ENCODE results near the gene THAP2.
A peak's percentile ranks its signal among the peaks of the same experiment; 100 is the strongest.

THAP2 gene

DNA sequence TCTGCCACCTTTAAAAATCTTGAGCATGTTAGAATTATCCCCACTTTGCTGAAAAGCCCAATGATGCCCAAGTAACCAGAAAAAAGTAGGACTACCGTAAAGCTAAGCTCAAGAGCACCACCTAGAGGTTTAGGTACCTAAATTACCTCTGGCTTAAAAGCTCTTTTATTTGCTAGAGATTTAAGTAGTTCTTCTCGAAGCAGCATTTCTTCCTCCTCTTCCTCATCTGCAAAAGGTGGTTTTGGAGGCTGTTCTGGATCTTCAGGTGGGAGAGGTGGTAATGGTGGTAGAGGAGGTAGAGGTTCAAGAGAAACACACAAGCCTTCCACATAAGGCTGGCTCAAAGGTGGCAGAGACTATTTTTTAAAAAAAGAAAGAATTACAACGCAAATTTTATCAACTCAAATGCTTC lies 27.4 kb upstream of the THAP2 start:
- no peak overlapping the region for H3K4me3 ChIP-seq (ENCODE audit: control insufficient read depth, low read depth, low read length)
- DNase-seq (ENCODE audit: low read depth) = peak; percentile 28
- TF ChIP-seq, protein P1, sequence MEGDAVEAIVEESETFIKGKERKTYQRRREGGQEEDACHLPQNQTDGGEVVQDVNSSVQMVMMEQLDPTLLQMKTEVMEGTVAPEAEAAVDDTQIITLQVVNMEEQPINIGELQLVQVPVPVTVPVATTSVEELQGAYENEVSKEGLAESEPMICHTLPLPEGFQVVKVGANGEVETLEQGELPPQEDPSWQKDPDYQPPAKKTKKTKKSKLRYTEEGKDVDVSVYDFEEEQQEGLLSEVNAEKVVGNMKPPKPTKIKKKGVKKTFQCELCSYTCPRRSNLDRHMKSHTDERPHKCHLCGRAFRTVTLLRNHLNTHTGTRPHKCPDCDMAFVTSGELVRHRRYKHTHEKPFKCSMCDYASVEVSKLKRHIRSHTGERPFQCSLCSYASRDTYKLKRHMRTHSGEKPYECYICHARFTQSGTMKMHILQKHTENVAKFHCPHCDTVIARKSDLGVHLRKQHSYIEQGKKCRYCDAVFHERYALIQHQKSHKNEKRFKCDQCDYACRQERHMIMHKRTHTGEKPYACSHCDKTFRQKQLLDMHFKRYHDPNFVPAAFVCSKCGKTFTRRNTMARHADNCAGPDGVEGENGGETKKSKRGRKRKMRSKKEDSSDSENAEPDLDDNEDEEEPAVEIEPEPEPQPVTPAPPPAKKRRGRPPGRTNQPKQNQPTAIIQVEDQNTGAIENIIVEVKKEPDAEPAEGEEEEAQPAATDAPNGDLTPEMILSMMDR (IDR thresholded peaks at IDR 0.05; ENCODE audit: control insufficient read depth, insufficient read depth, low read depth, low read length, missing control alignments) = peak; percentile 75

DNA sequence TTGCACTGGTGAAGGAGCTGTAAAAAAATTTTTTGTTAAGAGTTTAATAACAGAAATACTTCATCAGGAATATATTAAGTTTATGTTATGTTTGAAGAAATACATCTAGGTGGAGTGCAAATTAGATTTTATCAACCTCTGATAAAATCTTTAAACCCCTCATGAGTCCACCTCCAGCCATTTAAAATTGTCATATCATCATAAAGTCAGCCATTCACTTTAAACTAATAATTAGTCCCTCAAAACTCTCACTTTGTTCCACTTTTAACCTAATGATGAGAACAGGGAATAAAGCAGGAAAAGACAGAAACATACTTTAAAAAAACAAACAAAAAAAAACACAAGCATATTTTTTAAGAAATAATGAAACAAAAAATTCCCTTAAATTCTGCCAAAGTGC lies 25.6 kb upstream of the THAP2 start:
- no peak overlapping the region for H3K4me3 ChIP-seq (ENCODE audit: control insufficient read depth, low read depth, low read length)
- TF ChIP-seq, protein P1 (IDR thresholded peaks at IDR 0.05; ENCODE audit: control insufficient read depth, insufficient read depth, low read depth, low read length, missing control alignments) = no peak
- DNase-seq (ENCODE audit: low read depth) = no peak

DNA sequence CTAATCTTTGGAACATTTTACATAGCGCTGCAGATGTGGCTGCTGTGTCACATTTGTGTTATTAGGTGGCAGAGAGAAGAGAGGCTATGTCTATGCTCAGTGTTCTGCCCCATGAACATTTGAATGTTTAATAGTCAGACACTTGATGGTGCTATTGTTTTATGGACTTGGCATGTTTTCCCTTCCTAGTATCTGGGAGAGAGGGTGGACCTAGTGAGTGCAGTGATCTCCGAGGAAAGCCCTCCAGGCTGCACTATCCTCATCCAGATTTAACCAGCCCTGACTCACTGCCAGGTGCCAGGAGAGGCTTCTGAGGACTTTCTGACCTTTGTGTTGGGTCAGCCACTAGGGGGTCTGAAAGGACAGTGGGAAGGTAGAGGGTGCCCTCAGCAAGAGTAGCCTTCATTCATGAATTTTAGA lies 24.8 kb upstream of the THAP2 start:
- DNase-seq (ENCODE audit: low read depth) = no peak
- TF ChIP-seq, protein P1 (IDR thresholded peaks at IDR 0.05; ENCODE audit: control insufficient read depth, insufficient read depth, low read depth, low read length, missing control alignments) = no peak
- no peak overlapping the region for H3K4me3 ChIP-seq (ENCODE audit: control insufficient read depth, low read depth, low read length)

DNA sequence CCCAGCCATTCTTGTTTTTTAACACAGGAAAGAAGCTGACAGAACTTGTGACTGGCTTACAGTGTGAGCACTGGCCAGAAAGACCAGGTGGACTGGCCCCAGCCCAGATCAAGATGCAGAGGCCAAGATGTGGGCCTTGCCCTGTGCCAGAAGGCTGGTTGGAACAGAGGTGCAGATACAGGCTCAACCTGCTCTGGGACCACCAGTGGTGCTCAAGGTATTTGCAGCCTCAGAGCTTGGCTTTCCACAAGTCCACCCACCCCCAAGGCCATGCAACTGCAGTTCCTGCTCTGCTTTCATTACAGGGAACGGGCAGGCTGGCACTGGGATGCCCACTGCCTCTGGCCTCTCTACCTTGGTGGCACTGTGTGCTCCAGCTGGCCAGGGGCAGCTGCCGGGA lies 23.8 kb upstream of the THAP2 start:
- TF ChIP-seq, protein P1 (IDR thresholded peaks at IDR 0.05; ENCODE audit: control insufficient read depth, insufficient read depth, low read depth, low read length, missing control alignments) = no peak
- H3K4me3 ChIP-seq (ENCODE audit: control insufficient read depth, low read depth, low read length) = no peak overlapping the region
- no peak for DNase-seq (ENCODE audit: low read depth)

DNA sequence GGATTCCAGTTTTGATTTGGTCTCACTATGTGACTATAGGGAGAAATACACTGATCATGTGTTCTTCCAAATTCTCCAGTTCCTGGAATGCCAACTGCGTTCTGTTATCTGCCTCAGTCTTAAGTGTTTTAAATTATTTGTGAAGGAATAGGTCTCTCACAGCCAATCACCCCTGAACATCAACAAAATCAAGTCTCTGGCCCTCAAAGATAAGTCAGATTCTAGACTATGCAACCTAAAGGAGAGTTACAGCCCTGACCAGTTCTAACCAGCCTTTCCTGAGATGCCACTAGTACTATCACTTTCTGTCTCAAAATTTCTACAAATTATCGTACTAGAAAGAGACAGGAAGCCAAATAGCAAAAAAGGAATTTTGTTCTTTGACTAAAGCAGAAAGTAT lies 22.7 kb upstream of the THAP2 start:
- no peak overlapping the region for H3K4me3 ChIP-seq (ENCODE audit: control insufficient read depth, low read depth, low read length)
- DNase-seq (ENCODE audit: low read depth) = no peak
- TF ChIP-seq, protein P1 (IDR thresholded peaks at IDR 0.05; ENCODE audit: control insufficient read depth, insufficient read depth, low read depth, low read length, missing control alignments) = no peak

DNA sequence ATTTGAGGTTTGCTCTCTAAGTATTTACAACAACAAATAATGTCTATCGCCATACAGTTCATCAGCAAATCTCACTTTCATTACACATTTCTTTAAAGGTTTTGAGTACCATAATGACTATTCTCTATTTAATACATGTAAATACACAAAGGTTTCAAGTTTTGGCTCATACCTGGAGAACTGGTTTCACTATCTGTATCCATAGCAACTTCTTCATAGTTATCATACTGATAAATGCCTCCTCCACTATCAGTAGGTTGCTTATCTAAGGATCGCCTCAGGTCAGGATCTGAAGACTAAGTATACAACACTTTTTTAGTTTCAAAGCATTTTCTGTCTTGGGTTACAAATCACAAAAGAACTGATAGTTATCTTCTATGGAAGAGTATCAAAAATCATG lies 21.8 kb upstream of the THAP2 start:
- no peak for DNase-seq (ENCODE audit: low read depth)
- TF ChIP-seq, protein P1 (IDR thresholded peaks at IDR 0.05; ENCODE audit: control insufficient read depth, insufficient read depth, low read depth, low read length, missing control alignments) = no peak
- no peak overlapping the region for H3K4me3 ChIP-seq (ENCODE audit: control insufficient read depth, low read depth, low read length)

DNA sequence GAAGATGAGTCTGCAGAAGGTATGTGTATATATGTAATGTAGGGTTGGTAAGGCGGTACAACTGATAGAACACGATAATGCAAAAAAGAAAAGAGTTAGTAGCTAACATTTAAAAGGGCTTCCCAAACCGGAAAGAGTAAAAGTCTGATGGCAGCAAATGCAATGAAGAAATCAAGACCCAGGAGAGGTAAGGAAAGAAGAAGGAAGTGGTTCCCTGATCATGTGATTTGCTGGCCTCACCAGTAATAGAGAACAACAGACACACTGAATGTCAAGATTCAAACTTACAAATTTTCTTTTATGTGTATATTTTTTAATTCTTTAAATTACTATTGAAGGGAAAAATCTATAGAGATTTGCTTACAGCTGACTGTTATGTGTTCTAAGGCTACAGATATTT lies 18.8 kb upstream of the THAP2 start:
- TF ChIP-seq, protein P1 (IDR thresholded peaks at IDR 0.05; ENCODE audit: control insufficient read depth, insufficient read depth, low read depth, low read length, missing control alignments) = no peak

More for the DNA sequence above, 18.8 kb upstream of the THAP2 start:
- no peak overlapping the region for H3K4me3 ChIP-seq (ENCODE audit: control insufficient read depth, low read depth, low read length)
- no peak for DNase-seq (ENCODE audit: low read depth)

Measured in AG09309 (cell line).